Adrenal gland (tissue), 12 donors: ENCODE measurements around the gene HPCAL4. TPM values are rescaled to one million over a fixed set of nuclear protein-coding genes. Genes with fewer than 3 reads are reported as not detected.

Source experiments
- DNase-seq, 7 donors: peaks; one replicate each; pipeline ENCODE4 v3.0.0-alpha.2; 2019 to 2020
- H3K27ac ChIP-seq, 5 donors: fragments of 200-600 bp; sonication (generic) in 4 of 5; 1 replicate in 3 of 5; 2 replicates in 2 of 5; pipeline versions ENCODE4 v1.5.1 to v1.8.0; 2016 to 2020; ENCODE audit warnings: mild to moderate bottlenecking in 1 of 5
- H3K27me3 ChIP-seq: fragments of 200-600 bp; 2 replicates; pipeline ENCODE4 v1.8.0; 2021
- H3K36me3 ChIP-seq, 2 donors: fragments of 200-600 bp; replicated peaks in 1 of 2; 1 replicate in 1 of 2; 2 replicates in 1 of 2; pipeline versions ENCODE4 v1.5.1 to v1.8.0; 2018 to 2022
- H3K4me1 ChIP-seq, 2 donors: fragments of 200-600 bp; replicated peaks in 1 of 2; 1 replicate in 1 of 2; 2 replicates in 1 of 2; pipeline versions ENCODE4 v1.5.1 to v1.8.0; 2018 to 2021
- H3K4me3 ChIP-seq, 4 donors: fragments of 200-600 bp; sonication (generic) in 3 of 4; one replicate each; pipeline ENCODE4 v1.5.1; 2016 to 2018
- H3K9me3 ChIP-seq, 3 donors: fragments of 200-600 bp; sonication (generic) in 1 of 3; replicated peaks in 1 of 3; 1 replicate in 2 of 3; 2 replicates in 1 of 3; pipeline versions ENCODE4 v1.5.1 to v1.8.0; 2016 to 2021
- POLR2A ChIP-seq, 2 donors: fragments of 450-650 bp; IDR thresholded peaks; one replicate each; pipeline ENCODE4 v1.6.1; 2017; ENCODE audit warnings: antibody characterized with exemption in 2 of 2, mild to moderate bottlenecking in 2 of 2, moderate library complexity in 1 of 2
- whole genome bisulfite sequencing, 4 donors: extraction: QIAGEN DNeasy Blood & Tissue Kit in 2 of 4; methylation state at CpG; one replicate each; pipeline versions ENCODE4 v1.1.5 to v1.1.7; 2013 to 2017; 5-methylcytosine and 5-hydroxymethylcytosine counted together
- intact Hi-C, 2 donors: fragments of 100-400 bp; cut with DNase I; formaldehyde crosslinking; loops; one replicate each; pipeline versions ENCODE4 v1.14.1 to v1.15.0; 2022 to 2023
- polyA plus RNA-seq, 3 donors: library from polyadenylated mRNA; stranded (reverse); fragments of 200-250 nt in 2 of 3; fragments of 350-450 nt in 1 of 3; fragmentation: Illumina TruSeq in 1 of 3; extraction: RNeasy Lipid Tissue Mini Kit (QIAGEN cat#74804) in 1 of 3; gene quantifications; one replicate each; pipeline ENCODE4 v1.2.3, GENCODE V29; 2013 to 2014
- total RNA-seq, 9 donors: library from RNA; depleted of rRNA in 4 of 9; stranded (reverse); fragments of >200 nt in 4 of 9; fragments of 120-200 nt in 1 of 9; fragmentation: NEBNext Ultra II Directional in 1 of 9; extraction: Animal tissue kit (Norgen Biotek cat#: 25700) in 1 of 9; gene quantifications; one replicate each; pipeline versions ENCODE4 v1.1.0 to v1.2.4, GENCODE V29; 2013 to 2023
- TF ChIP-seq, protein P1 (sequence below), 6 experiments: fragments of 450-650 bp in 4 of 6; fragments of 200-600 bp in 2 of 6; sonication (generic) in 1 of 6; IDR thresholded peaks; 1 replicate in 5 of 6; 2 replicates in 1 of 6; pipeline versions ENCODE4 v1.5.1 to v1.8.0; 2016 to 2021; ENCODE audit warnings: antibody characterized with exemption in 6 of 6, mild to moderate bottlenecking in 2 of 6, moderate library complexity in 1 of 6
- donor health status: healthy with polysubstance abuse.
- donor health status: Bipolar disorder and iron deficiency.
- donor health status: DM: yes; HTN: yes; CAD: no.
- donor health status: DM: no; HTN: no; CAD: no.
- donor health status: DM: no; HTN: no; CAD: no.
- donor health status: DM: yes; HTN: yes; CAD: no.

HPCAL4 gene
- total and polyA plus RNA-seq, 12 donors: 0.42 to 9.9 (median 3.4) TPM; not detected in 4

DNA sequence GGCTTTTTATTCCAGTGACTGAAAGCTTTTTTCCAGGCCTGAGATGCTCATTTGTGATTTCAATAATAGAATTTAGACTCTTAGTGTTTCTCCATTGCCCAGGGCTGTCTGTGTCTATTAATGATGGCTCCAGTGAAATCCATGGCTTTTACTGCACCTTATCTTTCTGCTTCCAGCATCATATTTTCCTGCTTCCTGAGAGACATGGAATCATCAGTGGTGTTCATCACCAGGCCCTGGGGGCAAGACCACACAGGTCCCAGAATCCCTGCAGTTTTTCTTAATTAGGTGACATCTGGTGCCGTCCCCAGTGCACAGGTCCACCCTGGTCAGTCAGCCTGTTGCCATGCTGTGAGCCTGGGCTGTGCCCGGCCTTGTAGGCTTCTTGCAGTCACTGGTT, 34.8 kb downstream of the HPCAL4 start:
- H3K36me3 ChIP-seq: no peaks in the 10 kb centered on the region
- no peaks in the 10 kb centered on the region for H3K9me3 ChIP-seq
- H3K4me3 ChIP-seq: no peak overlapping the region
- peak in 1 of 2 donors; percentile 25 for TF ChIP-seq POLR2A (IDR thresholded peaks at IDR 0.05)
- TF ChIP-seq, protein P1, sequence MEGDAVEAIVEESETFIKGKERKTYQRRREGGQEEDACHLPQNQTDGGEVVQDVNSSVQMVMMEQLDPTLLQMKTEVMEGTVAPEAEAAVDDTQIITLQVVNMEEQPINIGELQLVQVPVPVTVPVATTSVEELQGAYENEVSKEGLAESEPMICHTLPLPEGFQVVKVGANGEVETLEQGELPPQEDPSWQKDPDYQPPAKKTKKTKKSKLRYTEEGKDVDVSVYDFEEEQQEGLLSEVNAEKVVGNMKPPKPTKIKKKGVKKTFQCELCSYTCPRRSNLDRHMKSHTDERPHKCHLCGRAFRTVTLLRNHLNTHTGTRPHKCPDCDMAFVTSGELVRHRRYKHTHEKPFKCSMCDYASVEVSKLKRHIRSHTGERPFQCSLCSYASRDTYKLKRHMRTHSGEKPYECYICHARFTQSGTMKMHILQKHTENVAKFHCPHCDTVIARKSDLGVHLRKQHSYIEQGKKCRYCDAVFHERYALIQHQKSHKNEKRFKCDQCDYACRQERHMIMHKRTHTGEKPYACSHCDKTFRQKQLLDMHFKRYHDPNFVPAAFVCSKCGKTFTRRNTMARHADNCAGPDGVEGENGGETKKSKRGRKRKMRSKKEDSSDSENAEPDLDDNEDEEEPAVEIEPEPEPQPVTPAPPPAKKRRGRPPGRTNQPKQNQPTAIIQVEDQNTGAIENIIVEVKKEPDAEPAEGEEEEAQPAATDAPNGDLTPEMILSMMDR (IDR thresholded peaks at IDR 0.05): no peak
- no peak overlapping the region for H3K27ac ChIP-seq
- intact Hi-C loops: loop anchor here in 1 of 2 donors (5.0 kb wide), 1 partner anchor 49 kb away; no protein-coding TSS in a partner anchor
- peak in 1 of 7 donors; percentile 90 for DNase-seq
- no peaks in the 10 kb centered on the region for H3K27me3 ChIP-seq
- H3K4me1 ChIP-seq: peaks cover 0 to 12% of the 10 kb centered on the region in 2 donors
- 67 to 83% (median 79%) methylated on average over 1 to 2 of the region's 2 CpGs for WGBS, 4 donors

DNA sequence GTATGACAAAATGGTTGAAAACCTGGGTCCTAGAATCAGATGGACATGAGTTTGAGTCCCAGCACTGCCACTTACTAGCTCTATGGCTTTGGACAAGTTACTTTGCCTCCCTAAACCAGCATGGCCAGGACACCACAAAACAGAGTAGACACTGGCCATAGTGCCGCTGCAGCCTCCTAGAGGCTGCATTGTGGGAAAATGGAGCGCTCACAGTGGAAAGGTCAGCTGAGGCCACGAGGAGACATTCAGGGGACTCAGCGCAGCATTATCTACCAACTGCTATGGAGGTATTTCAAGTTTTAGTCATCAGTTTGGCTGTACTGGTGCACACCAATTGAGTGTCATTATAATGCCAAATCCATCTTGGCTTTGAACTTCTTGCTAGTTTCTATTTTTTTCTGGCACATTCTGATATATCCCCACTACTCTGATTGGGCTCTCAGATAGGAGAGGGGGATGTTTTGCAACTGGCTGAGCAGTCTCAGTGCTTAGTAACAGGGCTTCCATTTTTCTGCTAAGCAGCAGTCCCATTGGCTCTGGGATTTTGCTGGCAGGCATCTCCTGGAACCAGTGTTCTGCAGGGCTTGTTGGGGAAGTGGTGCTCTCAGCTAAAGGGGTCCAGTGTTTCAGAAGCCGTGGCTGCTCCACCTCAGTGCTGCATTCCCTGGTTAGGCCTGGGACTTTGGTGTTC, 35.5 kb downstream of the HPCAL4 start:
- intact Hi-C loops: loop anchor here in 1 of 2 donors (5.0 kb wide), 1 partner anchor 48 kb away; no protein-coding TSS in a partner anchor
- no peak overlapping the region for H3K4me3 ChIP-seq
- H3K36me3 ChIP-seq: no peaks in the 10 kb centered on the region
- 71 to 80% (median 78%) methylated on average over 4 to 5 of the region's 5 CpGs for WGBS, 4 donors
- H3K4me1 ChIP-seq: peaks cover 0 to 12% of the 10 kb centered on the region in 2 donors
- TF ChIP-seq, protein P1 (IDR thresholded peaks at IDR 0.05): no peak
- TF ChIP-seq POLR2A (IDR thresholded peaks at IDR 0.05): no peak
- no peak for DNase-seq
- no peak overlapping the region for H3K27ac ChIP-seq
- H3K27me3 ChIP-seq: no peaks in the 10 kb centered on the region
- no peaks in the 10 kb centered on the region for H3K9me3 ChIP-seq

GRCh38 chr1:39654291-39654690, 36.9 kb downstream of the HPCAL4 start:
- H3K27ac ChIP-seq: peak overlapping the region in 1 of 5 donors; percentile 41
- WGBS, 4 donors: 67 to 78% (median 73%) methylated on average over 6 to 7 of the region's 7 CpGs
- no peak overlapping the region for H3K4me3 ChIP-seq
- no peaks in the 10 kb centered on the region for H3K9me3 ChIP-seq
- H3K36me3 ChIP-seq: no peaks in the 10 kb centered on the region
- no peak for TF ChIP-seq POLR2A (IDR thresholded peaks at IDR 0.05)
- TF ChIP-seq, protein P1 (IDR thresholded peaks at IDR 0.05): no peak
- no peak for DNase-seq
- no peaks in the 10 kb centered on the region for H3K27me3 ChIP-seq
- intact Hi-C loops: loop anchor here in 1 of 2 donors (5.0 kb wide), 1 partner anchor 47 kb away; no protein-coding TSS in a partner anchor
- H3K4me1 ChIP-seq: peaks cover 0 to 12% of the 10 kb centered on the region in 2 donors

DNA sequence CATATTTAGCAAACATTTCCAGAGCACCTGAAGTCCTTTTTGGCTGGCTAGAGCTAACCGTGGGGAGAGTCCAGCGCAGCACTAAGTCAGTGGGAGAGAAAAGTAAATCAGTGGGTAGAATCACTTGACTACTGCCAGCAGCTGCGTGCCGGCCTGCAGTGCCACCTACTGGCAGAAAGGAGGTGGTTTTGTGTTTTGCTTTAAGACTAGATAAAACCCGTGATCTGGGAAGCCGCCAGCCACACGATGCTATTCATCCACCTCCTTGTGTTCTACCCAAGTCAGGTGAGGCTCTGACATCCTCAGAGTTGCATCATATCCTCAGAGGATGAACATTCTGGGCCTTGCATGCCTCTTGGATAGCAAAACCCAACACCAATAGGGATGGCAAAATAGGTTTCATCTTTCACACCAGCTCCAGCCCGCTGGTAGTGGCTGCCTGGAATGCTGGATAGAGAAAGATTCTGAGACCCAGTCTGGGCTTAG, 37.6 kb downstream of the HPCAL4 start:
- Histone ChIP-seq H3K27ac (peak overlapping the region in 2 of 5 donors; percentile 41 to 87), H3K9me3 (no peaks in the 10 kb centered on the region), H3K4me1 (peaks cover 0 to 14% of the 10 kb centered on the region in 2 donors), H3K4me3 (no peak overlapping the region), H3K36me3 (no peaks in the 10 kb centered on the region), H3K27me3 (no peaks in the 10 kb centered on the region)
- 6 to 13% (median 8%) methylated on average over 7 to 8 of the region's 8 CpGs for WGBS, 4 donors
- intact Hi-C loops: loop anchor here in 1 of 2 donors (5.0 kb wide), 1 partner anchor 46 kb away; no protein-coding TSS in a partner anchor
- peak; percentile 77 to 96 (median 87) for DNase-seq
- TF ChIP-seq, protein P1 (IDR thresholded peaks at IDR 0.05): peak; percentile 82 to 94 (median 90)
- no peak for TF ChIP-seq POLR2A (IDR thresholded peaks at IDR 0.05)
